AG09319 (cell line): Measurements from ENCODE around the gene SURF6.
A peak's percentile ranks its signal among the peaks of the same experiment; 100 is the strongest.
"Not testable (repeated sequence)": the region's sequence is repeated elsewhere in the genome, so short reads cannot be mapped to it uniquely, and the experiment has no call there.

Source experiments
- DNase-seq: peaks from one replicate; pipeline ENCODE4 v3.0.0-alpha.2; 2010; ENCODE audit warnings: low read depth; ENCODE audit errors: extremely low read depth
- CTCF ChIP-seq: IDR thresholded peaks from 2 replicates; pipeline ENCODE4 v1.5.1; 2011; ENCODE audit warnings: low read depth, mild to moderate bottlenecking, inconsistent platforms, low read length, moderate library complexity

The SURF6 gene

GRCh38 chr9:133379153-133380086 lies 43.4 kb upstream of the SURF6 start:
- no peak for TF ChIP-seq CTCF
- DNase-seq = no peak

GRCh38 chr9:133378408-133378962 lies 42.5 kb upstream of the SURF6 start:
- TF ChIP-seq CTCF = no peak
- no peak for DNase-seq

- DNase-seq = no peak
- TF ChIP-seq CTCF = no peak
Observed at GRCh38 chr9:133377721-133378216, 41.8 kb upstream of the SURF6 start.

- not testable (repeated sequence) for DNase-seq
Observed at GRCh38 chr9:133377280-133377679, 41.3 kb upstream of the SURF6 start.

- no peak for TF ChIP-seq CTCF
Observed at GRCh38 chr9:133375724-133376654, 40.0 kb upstream of the SURF6 start, which contains the start of the genes STKLD1 and SURF4. TSS of gene STKLD1 (plus strand) at chr9:133376366. CDS start at chr9:133376474, 108 bp downstream. TSS of gene SURF4 (minus strand) at chr9:133376060. CDS start at chr9:133375969, 91 bp downstream.

GRCh38 chr9:133375116-133375723 lies 39.2 kb upstream of the SURF6 start:
- no peak for DNase-seq
- no peak for TF ChIP-seq CTCF

More at GRCh38 chr9:133375724-133376654, 40.0 kb upstream of the SURF6 start, which contains the start of the genes STKLD1 and SURF4:
- peak; percentile 91 for DNase-seq

- DNase-seq = no peak
- TF ChIP-seq CTCF = no peak
Observed at GRCh38 chr9:133374612-133375115, 38.7 kb upstream of the SURF6 start.
